Suprapubic skin (tissue), 4 donors: ENCODE measurements around the gene NDUFAF2.

Experiments
- EP300 ChIP-seq: sonication (generic); formaldehyde crosslinking; IDR thresholded peaks from one replicate; pipeline ENCODE4 v1.6.1; 2017; ENCODE audit warnings: antibody characterized with exemption
- POLR2A ChIP-seq, 2 donors: fragments of 450-650 bp; IDR thresholded peaks; one replicate each; pipeline ENCODE4 v1.6.1; 2017; ENCODE audit warnings: antibody characterized with exemption in 2 of 2, mild to moderate bottlenecking in 2 of 2, moderate library complexity in 2 of 2
- POLR2AphosphoS5 ChIP-seq, 3 donors: sonication (generic); formaldehyde crosslinking; IDR thresholded peaks; one replicate each; pipeline ENCODE4 v1.6.1; 2017; ENCODE audit warnings: antibody characterized with exemption in 3 of 3
- TF ChIP-seq, protein P1 (sequence below), 2 donors: fragments of 200-600 bp in 1 of 2; fragments of 450-650 bp in 1 of 2; sonication (generic) in 1 of 2; IDR thresholded peaks; one replicate each; pipeline ENCODE4 v1.5.1; 2016 to 2019; ENCODE audit warnings: antibody characterized with exemption in 2 of 2, mild to moderate bottlenecking in 1 of 2, moderate library complexity in 1 of 2

DNA sequence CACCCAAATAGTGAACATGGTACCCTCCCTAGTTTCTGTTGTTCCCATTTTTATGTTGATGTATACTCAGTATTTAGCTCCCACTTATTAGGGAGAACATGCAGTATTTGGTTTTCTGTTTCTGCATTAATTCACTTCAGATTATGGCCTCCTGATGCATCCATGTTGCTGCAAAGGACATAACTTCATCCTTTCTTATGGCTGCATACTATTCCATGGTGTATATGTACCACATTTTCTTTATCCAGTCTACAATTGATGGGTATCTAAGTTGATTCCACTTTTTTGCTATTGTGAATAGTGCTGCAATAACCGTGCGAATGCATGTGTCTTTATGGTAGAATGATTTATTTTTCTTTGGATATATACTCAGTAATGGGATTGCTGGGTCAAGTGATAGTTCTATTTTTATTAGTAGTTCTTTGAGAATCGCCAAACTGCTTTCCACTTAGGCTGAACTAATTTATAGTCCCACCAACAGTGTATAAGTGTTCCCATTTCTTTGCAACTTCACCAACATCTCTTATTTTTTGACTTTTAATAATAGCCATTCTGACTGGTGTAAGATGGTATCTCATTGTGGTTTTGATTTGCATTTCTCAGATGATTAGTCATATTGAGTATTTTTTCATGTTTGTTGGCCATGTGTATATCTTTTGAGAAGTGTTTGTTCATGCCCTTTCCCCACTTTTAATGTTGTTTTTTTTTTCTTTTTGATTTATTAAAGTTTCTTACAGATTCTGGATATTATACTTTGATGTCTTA, 137.7 kb downstream of the NDUFAF2 start:
- TF ChIP-seq, protein P1, sequence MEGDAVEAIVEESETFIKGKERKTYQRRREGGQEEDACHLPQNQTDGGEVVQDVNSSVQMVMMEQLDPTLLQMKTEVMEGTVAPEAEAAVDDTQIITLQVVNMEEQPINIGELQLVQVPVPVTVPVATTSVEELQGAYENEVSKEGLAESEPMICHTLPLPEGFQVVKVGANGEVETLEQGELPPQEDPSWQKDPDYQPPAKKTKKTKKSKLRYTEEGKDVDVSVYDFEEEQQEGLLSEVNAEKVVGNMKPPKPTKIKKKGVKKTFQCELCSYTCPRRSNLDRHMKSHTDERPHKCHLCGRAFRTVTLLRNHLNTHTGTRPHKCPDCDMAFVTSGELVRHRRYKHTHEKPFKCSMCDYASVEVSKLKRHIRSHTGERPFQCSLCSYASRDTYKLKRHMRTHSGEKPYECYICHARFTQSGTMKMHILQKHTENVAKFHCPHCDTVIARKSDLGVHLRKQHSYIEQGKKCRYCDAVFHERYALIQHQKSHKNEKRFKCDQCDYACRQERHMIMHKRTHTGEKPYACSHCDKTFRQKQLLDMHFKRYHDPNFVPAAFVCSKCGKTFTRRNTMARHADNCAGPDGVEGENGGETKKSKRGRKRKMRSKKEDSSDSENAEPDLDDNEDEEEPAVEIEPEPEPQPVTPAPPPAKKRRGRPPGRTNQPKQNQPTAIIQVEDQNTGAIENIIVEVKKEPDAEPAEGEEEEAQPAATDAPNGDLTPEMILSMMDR (IDR thresholded peaks at IDR 0.05): no peak
- TF ChIP-seq POLR2A (IDR thresholded peaks at IDR 0.05) (no peak), EP300 (no peak), POLR2AphosphoS5 (IDR thresholded peaks at IDR 0.05) (no peak)
